Astrocyte (in vitro differentiated cells and primary cell): ENCODE results near the gene RECQL5. TPM values are rescaled to one million over a fixed set of nuclear protein-coding genes. Genes with fewer than 3 reads are reported as not detected.

Source experiments
- DNase-seq: peaks from one replicate; pipeline ENCODE4 v3.0.0-alpha.2; 2010; ENCODE audit warnings: low read depth
- FAIRE-seq: peaks from 2 replicates; lab custom pipeline; 2011; peaks lifted over from hg19 to GRCh38; lab: Jason Lieb, UNC
- H2AFZ ChIP-seq: 2 replicates; pipeline ENCODE4 v1.6.0; 2012; ENCODE audit warnings: low read depth, low read length, inconsistent platforms
- H3K27ac ChIP-seq: 2 replicates; pipeline ENCODE4 v1.5.1; 2011; ENCODE audit warnings: low read depth, low read length, inconsistent platforms
- H3K27me3 ChIP-seq: 2 replicates; pipeline ENCODE4 v1.6.0; 2011; ENCODE audit warnings: low read length, inconsistent platforms; ENCODE audit not compliant: insufficient read depth
- H3K36me3 ChIP-seq: 2 replicates; pipeline ENCODE4 v1.5.1; 2011; ENCODE audit warnings: low read length, inconsistent platforms; ENCODE audit not compliant: insufficient read depth
- H3K4me1 ChIP-seq: 2 replicates; pipeline ENCODE4 v1.5.1; 2011; ENCODE audit warnings: low read length, inconsistent platforms; ENCODE audit not compliant: insufficient read depth
- H3K4me2 ChIP-seq: 2 replicates; pipeline ENCODE4 v1.6.0; 2012; ENCODE audit warnings: low read length, inconsistent platforms
- H3K4me3 ChIP-seq: 2 replicates; pipeline ENCODE4 v1.5.1; 2011; ENCODE audit warnings: low read depth, mild to moderate bottlenecking, low read length, inconsistent platforms; ENCODE audit not compliant: insufficient read depth
- H3K79me2 ChIP-seq: 2 replicates; pipeline ENCODE4 v1.6.0; 2012; ENCODE audit warnings: mild to moderate bottlenecking, low read length, inconsistent platforms; ENCODE audit not compliant: insufficient read depth
- H3K9ac ChIP-seq: 2 replicates; pipeline ENCODE4 v1.6.0; 2012; ENCODE audit warnings: mild to moderate bottlenecking, low read length, inconsistent platforms
- H3K9me3 ChIP-seq: 2 replicates; pipeline ENCODE4 v1.5.1; 2012; ENCODE audit warnings: low read depth, mild to moderate bottlenecking, low read length, inconsistent platforms; ENCODE audit not compliant: insufficient read depth
- H4K20me1 ChIP-seq: 2 replicates; pipeline ENCODE4 v1.6.0; 2012; ENCODE audit warnings: low read length, inconsistent platforms; ENCODE audit not compliant: insufficient read depth
- H3K27ac Mint-ChIP-seq: one replicate; pipeline ENCODE4 v1.8.0; 2021; ENCODE audit warnings: mild to moderate bottlenecking, mixed read lengths; ENCODE audit not compliant: unreplicated experiment
- H3K27me3 Mint-ChIP-seq: one replicate; pipeline ENCODE4 v1.8.0; 2021; ENCODE audit warnings: low read depth, mixed read lengths; ENCODE audit not compliant: unreplicated experiment
- H3K36me3 Mint-ChIP-seq: one replicate; pipeline ENCODE4 v1.8.0; 2021; ENCODE audit warnings: low read depth, mixed read lengths; ENCODE audit not compliant: unreplicated experiment
- H3K4me1 Mint-ChIP-seq: one replicate; pipeline ENCODE4 v1.8.0; 2021; ENCODE audit warnings: low read depth, mixed read lengths; ENCODE audit not compliant: unreplicated experiment
- H3K4me3 Mint-ChIP-seq: one replicate; pipeline ENCODE4 v1.8.0; 2021; ENCODE audit warnings: mild to moderate bottlenecking, moderate library complexity, mixed read lengths; ENCODE audit not compliant: unreplicated experiment
- H3K9me3 Mint-ChIP-seq: one replicate; pipeline ENCODE4 v1.8.0; 2021; ENCODE audit warnings: mild to moderate bottlenecking, mixed read lengths; ENCODE audit not compliant: unreplicated experiment
- CTCF ChIP-seq: IDR thresholded peaks from 2 replicates; pipeline ENCODE4 v1.5.1; 2011; ENCODE audit warnings: low read depth, mild to moderate bottlenecking, inconsistent platforms, low read length, moderate library complexity; ENCODE audit not compliant: insufficient read depth
- EZH2 ChIP-seq: IDR thresholded peaks from 2 replicates; pipeline ENCODE4 v1.6.1; 2012; ENCODE audit warnings: mild to moderate bottlenecking, low read length, inconsistent platforms; ENCODE audit not compliant: insufficient read depth
- total RNA-seq: library from RNA; stranded (reverse); gene quantifications from 2 replicates; pipeline ENCODE4 v1.2.1, GENCODE V29; 2021

Gene RECQL5
- total RNA-seq, 1 donor from 2014 or later = 25.9 TPM

GRCh38 chr17:75595920-75596313 is 71.0 kb downstream of the RECQL5 start:
- H3K4me1 ChIP-seq = no peaks in the 10 kb centered on the region
- no peaks in the 10 kb centered on the region for H3K9me3 Mint-ChIP-seq
- peaks cover 2% of the 10 kb centered on the region for H3K36me3 Mint-ChIP-seq

GRCh38 chr17:75595284-75595919 is 71.6 kb downstream of the RECQL5 start:
- H3K27ac Mint-ChIP-seq = no peak overlapping the region
- no peak overlapping the region for H2AFZ ChIP-seq

More at GRCh38 chr17:75595920-75596313, 71.0 kb downstream of the RECQL5 start:
- Mint-ChIP-seq H3K27ac (no peak overlapping the region), H3K4me3 (no peak overlapping the region), H3K27me3 (peaks cover 15% of the 10 kb centered on the region), H3K4me1 (no peaks in the 10 kb centered on the region)
- H3K4me2 ChIP-seq = no peak overlapping the region
- no peak overlapping the region for H3K27ac ChIP-seq
- FAIRE-seq (no peak), DNase-seq (no peak)
- no peak for TF ChIP-seq CTCF
- no peak for TF ChIP-seq EZH2
- no peak overlapping the region for H2AFZ ChIP-seq
- no peaks in the 10 kb centered on the region for H3K79me2 ChIP-seq
- no peak overlapping the region for H3K4me3 ChIP-seq
- H4K20me1 ChIP-seq = no peaks in the 10 kb centered on the region
- H3K27me3 ChIP-seq = peaks cover 4% of the 10 kb centered on the region
- no peak overlapping the region for H3K9ac ChIP-seq
- no peaks in the 10 kb centered on the region for H3K36me3 ChIP-seq
- no peaks in the 10 kb centered on the region for H3K9me3 ChIP-seq

More at GRCh38 chr17:75595284-75595919, 71.6 kb downstream of the RECQL5 start:
- Histone ChIP-seq H3K27me3 (peaks cover 4% of the 10 kb centered on the region), H3K4me1 (no peaks in the 10 kb centered on the region), H3K4me2 (no peak overlapping the region), H3K9me3 (no peaks in the 10 kb centered on the region), H3K9ac (no peak overlapping the region), H3K27ac (no peak overlapping the region), H3K36me3 (no peaks in the 10 kb centered on the region), H3K4me3 (no peak overlapping the region), H4K20me1 (no peaks in the 10 kb centered on the region), H3K79me2 (no peaks in the 10 kb centered on the region)
- TF ChIP-seq EZH2 (no peak), CTCF (no peak)
- H3K36me3 Mint-ChIP-seq = peaks cover 2% of the 10 kb centered on the region
- H3K27me3 Mint-ChIP-seq = peaks cover 18% of the 10 kb centered on the region
- DNase-seq (no peak), FAIRE-seq (no peak)
- H3K4me1 Mint-ChIP-seq = no peaks in the 10 kb centered on the region
- no peaks in the 10 kb centered on the region for H3K9me3 Mint-ChIP-seq
- H3K4me3 Mint-ChIP-seq = no peak overlapping the region
